GM19240 (cell line): Measurements from ENCODE around the gene HMG20B.
"Not testable (repeated sequence)": the region's sequence is repeated elsewhere in the genome, so short reads cannot be mapped to it uniquely, and the experiment has no call there.

Experiments
- DNase-seq: peaks from one replicate; pipeline ENCODE4 v3.0.0; 2011; ENCODE audit warnings: low spot score; ENCODE audit not compliant: insufficient read length

HMG20B gene

DNA sequence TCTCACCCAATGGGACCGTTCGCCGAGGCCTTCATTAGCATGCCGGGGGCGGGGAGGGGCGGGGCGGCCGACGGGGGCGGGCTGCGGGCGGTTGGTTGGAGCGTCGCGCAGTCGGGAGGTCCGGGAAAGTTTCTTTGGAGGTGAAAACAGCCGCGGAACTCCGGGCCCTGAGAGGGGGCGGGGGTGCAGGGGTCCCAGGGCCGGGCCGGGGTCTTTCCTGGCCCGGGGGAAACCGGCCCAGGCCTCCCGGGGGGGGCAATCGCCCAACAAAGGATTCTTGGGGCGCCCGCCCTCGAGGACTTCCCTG lies at the start of gene HMG20B:
Gene HMG20B (plus strand): TSS at position 90 of the 307 bp plus-strand sequence. CDS start 366 bp downstream, outside the sequence.
- DNase-seq: no peak

- DNase-seq: no peak
These were observed 49.2 kb upstream of the HMG20B start for GRCh38 chr19:3523361-3524077.

- no peak for DNase-seq
These were observed 48.5 kb upstream of the HMG20B start for GRCh38 chr19:3524078-3524842.

GRCh38 chr19:3524904-3525451 lies 47.8 kb upstream of the HMG20B start:
- DNase-seq: no peak

GRCh38 chr19:3526507-3527237 lies 46.1 kb upstream of the HMG20B start:
- DNase-seq: no peak

DNA sequence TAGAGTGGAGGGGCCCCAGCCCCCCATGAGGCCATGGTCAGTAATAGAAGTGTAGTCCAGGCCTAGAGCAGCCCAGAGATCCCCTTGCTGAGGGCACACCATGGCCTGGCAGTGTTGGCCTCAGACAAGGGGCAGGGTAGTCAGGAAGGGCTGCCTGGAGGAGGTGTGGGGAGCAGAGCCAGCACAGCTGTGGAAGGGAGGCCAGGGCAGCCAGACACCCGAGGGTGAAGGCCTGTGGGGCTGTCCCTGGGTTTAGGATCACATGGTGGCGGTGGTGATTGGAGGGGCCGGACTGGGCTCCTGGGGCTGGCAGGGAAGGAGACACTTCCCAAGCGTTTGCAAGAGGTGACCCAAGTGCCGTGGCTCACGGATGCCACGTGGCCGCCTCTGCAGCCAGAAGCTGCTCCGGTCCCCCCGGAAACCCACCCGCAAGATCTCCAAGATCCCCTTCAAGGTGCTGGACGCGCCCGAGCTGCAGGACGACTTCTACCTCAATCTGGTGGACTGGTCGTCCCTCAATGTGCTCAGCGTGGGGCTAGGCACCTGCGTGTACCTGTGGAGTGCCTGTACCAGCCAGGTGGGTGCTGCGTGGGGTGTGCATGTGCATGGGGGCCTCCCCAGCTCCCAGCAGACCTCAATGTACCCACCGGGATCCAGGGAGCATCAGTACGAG lies 45.4 kb upstream of the HMG20B start:
- no peak for DNase-seq

DNA sequence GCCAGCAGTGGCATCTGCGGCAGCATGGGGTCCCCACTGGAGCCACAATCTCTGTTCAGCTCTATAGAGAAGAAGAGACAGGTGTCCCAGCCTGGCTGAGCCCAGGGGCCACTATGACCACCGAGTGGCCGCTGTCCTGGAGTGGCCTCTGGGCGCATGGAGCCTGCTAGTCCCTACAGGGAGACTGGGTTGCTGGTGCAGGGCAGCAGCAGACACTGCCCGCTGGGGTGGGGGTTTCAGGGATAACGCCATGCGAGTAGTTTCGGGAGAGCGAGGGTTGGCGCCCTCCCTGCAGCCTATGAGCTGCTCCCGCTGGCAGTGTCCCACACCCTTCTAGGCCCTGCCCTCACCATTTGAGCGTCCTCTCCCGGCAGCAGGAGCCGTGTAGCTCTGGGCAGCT lies 44.7 kb upstream of the HMG20B start:
- DNase-seq: no peak

- DNase-seq: no peak
These were observed 44.1 kb upstream of the HMG20B start for GRCh38 chr19:3528539-3529211.

- DNase-seq: not testable (repeated sequence)
These were observed 43.4 kb upstream of the HMG20B start for GRCh38 chr19:3529299-3529698.

- no peak for DNase-seq
These were observed 42.4 kb upstream of the HMG20B start for GRCh38 chr19:3530389-3530788.

DNA sequence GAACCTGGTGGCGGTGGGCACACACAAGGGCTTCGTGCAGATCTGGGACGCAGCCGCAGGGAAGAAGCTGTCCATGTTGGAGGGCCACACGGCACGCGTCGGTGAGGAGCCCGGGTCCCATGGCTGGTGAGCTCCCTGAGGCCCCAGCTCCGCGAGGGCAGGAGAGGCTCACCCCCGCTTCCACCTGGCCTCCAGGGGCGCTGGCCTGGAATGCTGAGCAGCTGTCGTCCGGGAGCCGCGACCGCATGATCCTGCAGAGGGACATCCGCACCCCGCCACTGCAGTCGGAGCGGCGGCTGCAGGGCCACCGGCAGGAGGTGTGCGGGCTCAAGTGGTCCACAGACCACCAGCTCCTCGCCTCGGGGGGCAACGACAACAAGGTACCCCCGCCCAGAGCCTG lies 41.0 kb upstream of the HMG20B start:
- DNase-seq: no peak

DNA sequence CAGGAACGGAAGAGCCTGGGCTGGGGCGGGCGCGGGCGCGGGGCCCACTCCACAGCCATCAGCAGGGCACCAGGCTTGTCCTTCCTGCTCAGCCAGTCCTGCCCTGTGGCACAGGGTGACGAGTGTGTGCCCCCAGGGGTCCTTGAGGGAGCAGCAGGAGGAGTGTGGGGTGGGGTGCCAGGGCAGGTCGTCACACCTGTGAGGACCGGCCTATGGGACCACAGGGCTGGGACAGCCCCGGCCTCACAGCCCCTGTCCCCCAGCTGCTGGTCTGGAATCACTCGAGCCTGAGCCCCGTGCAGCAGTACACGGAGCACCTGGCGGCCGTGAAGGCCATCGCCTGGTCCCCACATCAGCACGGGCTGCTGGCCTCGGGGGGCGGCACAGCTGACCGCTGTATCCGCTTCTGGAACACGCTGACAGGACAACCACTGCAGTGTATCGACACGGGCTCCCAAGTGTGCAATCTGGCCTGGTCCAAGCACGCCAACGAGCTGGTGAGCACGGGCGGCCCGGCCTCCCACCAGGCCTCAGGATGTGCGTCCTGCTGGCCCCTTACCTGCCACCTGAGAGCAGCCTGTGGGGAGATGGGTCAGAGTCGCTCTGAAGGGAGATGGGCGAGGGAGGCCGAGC lies 40.5 kb upstream of the HMG20B start:
- no peak for DNase-seq

DNA sequence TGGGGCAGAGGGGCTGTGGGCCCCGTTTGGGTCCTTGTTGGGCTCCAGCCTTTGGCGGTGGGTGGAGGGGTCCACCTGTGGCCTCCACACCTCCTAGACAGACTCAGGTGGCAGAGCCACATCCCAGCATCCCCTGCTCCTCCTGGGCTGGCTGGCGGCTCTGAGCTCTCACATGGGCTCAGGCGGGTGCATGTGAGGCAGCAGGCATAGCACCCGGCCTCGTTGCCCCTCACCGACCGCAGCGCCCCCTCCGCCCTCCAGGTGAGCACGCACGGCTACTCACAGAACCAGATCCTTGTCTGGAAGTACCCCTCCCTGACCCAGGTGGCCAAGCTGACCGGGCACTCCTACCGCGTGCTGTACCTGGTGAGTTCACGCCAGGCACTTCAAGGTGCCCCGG lies 39.7 kb upstream of the HMG20B start:
- no peak for DNase-seq

- DNase-seq: no peak
These were observed 39.1 kb upstream of the HMG20B start for GRCh38 chr19:3533563-3534216.

- DNase-seq: no peak
These were observed 38.1 kb upstream of the HMG20B start for GRCh38 chr19:3534375-3535234.

DNA sequence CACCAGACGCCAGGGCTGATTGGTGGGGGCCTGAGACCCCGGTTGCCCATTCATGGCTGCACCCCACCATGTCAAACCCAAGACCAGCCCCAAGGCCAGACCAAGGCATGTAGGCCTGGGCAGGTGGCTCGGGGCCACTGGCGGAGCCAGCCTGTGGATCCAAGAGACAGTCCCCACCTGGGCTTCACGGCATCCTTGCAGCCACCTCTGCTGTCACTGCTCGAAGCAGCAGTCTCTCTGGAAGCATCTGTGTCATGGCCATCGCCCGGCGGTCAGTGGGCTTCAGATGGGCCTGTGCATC lies 37.6 kb upstream of the HMG20B start:
- no peak for DNase-seq

GRCh38 chr19:3535563-3535965 lies 37.2 kb upstream of the HMG20B start:
- DNase-seq: no peak

GRCh38 chr19:3535981-3536380 lies 36.8 kb upstream of the HMG20B start:
- DNase-seq: no peak

DNA sequence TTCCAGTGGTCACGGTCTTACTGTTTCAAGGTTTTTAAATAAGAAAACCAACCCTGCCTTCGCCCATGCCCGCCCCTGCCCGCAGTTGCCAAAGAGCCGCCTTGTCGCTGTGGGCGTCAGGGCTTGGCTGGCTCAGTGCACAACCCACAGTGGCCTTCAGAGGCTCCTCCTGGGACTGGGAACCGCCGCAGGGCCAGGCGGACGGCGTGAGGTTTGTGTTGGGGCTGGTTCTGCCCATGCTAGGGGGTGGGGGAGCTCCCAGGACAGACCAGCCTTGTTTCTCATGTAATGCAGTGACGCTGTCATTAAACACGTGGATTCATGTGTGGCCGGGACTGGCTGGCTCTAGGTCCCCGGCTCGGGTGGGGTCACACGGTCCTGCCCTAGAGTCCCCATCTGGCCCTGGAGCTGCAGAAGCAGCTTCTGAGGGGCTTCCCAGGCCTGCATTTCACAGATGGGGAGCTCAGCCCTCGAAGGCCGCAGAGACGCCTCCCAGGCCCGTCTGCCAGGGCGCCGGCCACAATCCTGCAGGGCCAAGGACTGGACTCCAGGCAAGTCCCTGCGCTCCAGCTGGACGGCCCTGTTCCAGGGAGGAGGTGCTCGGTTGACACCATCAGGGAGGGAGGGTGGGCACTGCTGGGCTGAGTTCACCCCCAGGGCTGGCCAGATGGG lies 36.2 kb upstream of the HMG20B start:
- no peak for DNase-seq
